HEK293T (cell line): ENCODE results near the gene HS1BP3.

Source experiments
- CTCF ChIA-PET: fragments of 350-600 bp; formaldehyde crosslinking; extraction: SDS; loops from one replicate; lab custom pipeline; 2021; ENCODE audit warnings: antibody characterized with exemption, inconsistent platforms; lab: Yijun Ruan, JAX
- POLR2A ChIA-PET: fragments of 350-600 bp; formaldehyde crosslinking; extraction: SDS; loops from one replicate; lab custom pipeline; 2020; ENCODE audit warnings: antibody characterized with exemption, inconsistent platforms; lab: Yijun Ruan, JAX
- DNase-seq: peaks from one replicate; pipeline ENCODE4 v3.0.0; 2012; ENCODE audit warnings: mixed read lengths; ENCODE audit errors: extremely low spot score
- ARNT ChIP-seq: fragments of 450-650 bp; IDR thresholded peaks from 2 replicates; pipeline ENCODE4 v1.6.1; 2017; ENCODE audit warnings: mild to moderate bottlenecking
- BHLHE40 ChIP-seq: fragments of 450-650 bp; IDR thresholded peaks from 2 replicates; pipeline ENCODE4 v1.6.1; 2016; ENCODE audit warnings: mild to moderate bottlenecking, moderate library complexity, borderline replicate concordance
- CTBP1 ChIP-seq: fragments of 450-650 bp; IDR thresholded peaks from 2 replicates; pipeline ENCODE4 v1.6.1; 2016; ENCODE audit warnings: borderline replicate concordance
- ELF4 ChIP-seq: fragments of 450-650 bp; IDR thresholded peaks from 2 replicates; pipeline ENCODE4 v1.6.1; 2017; ENCODE audit warnings: antibody characterized with exemption
- FOXA1 ChIP-seq: fragments of 450-650 bp; IDR thresholded peaks from 2 replicates; pipeline ENCODE4 v1.6.1; 2016; ENCODE audit warnings: mild to moderate bottlenecking
- FOXK2 ChIP-seq: fragments of 450-650 bp; IDR thresholded peaks from 2 replicates; pipeline ENCODE4 v1.6.1; 2016; ENCODE audit warnings: mild to moderate bottlenecking
- FOXM1 ChIP-seq: fragments of 450-650 bp; IDR thresholded peaks from 2 replicates; pipeline ENCODE4 v1.6.1; 2017; ENCODE audit warnings: mild to moderate bottlenecking, borderline replicate concordance
- HDGF ChIP-seq: fragments of 450-650 bp; IDR thresholded peaks from 2 replicates; pipeline ENCODE4 v1.6.1; 2017; ENCODE audit warnings: antibody characterized with exemption, borderline replicate concordance
- L3MBTL2 ChIP-seq: fragments of 450-650 bp; conservative IDR thresholded peaks from 2 replicates; pipeline ENCODE4 v1.6.1; 2016; ENCODE audit warnings: mild to moderate bottlenecking
- LEF1 ChIP-seq: fragments of 450-650 bp; IDR thresholded peaks from 2 replicates; pipeline ENCODE4 v1.6.1; 2017; ENCODE audit warnings: mild to moderate bottlenecking, borderline replicate concordance
- NFRKB ChIP-seq: fragments of 450-650 bp; IDR thresholded peaks from 2 replicates; pipeline ENCODE4 v1.6.1; 2016; ENCODE audit warnings: mild to moderate bottlenecking, moderate library complexity
- SP1 ChIP-seq: fragments of 450-650 bp; IDR thresholded peaks from 2 replicates; pipeline ENCODE4 v1.6.1; 2017
- SUZ12 ChIP-seq: fragments of 450-650 bp; IDR thresholded peaks from 2 replicates; pipeline ENCODE4 v1.6.1; 2016; ENCODE audit warnings: mild to moderate bottlenecking
- TARDBP ChIP-seq: fragments of 450-650 bp; IDR thresholded peaks from 2 replicates; pipeline ENCODE4 v1.6.1; 2016
- ZNF384 ChIP-seq: fragments of 450-650 bp; IDR thresholded peaks from 2 replicates; pipeline ENCODE4 v1.6.1; 2016
- TF ChIP-seq, protein P1 (sequence below): fragments of 450-650 bp; IDR thresholded peaks from 2 replicates; pipeline ENCODE4 v1.6.1; 2016

Gene HS1BP3

DNA sequence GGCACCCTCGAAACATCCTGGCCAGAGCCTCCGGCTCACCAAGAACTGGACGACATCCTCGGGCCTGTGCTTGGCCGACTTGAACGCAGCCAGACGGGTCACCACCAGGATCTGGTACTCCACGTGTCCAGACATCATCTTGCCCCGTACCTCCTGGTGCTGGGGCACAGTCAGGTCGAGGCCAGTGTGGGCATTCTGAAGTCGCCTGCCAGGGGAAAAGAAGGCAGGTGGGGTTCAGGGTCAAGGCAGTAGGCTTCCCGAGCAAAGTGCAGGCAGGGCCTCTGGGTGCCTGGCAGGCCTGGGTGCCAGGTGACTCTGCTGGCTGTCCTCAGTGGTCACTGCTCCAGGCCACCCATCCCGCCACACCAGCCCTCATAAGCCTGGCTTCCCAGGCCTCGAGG is 5.6 kb downstream of the HS1BP3 start:
- POLR2A ChIA-PET = interaction anchor here (9.0 kb wide), 1 partner anchor 197 kb away, joined by 99 read pairs; the partner anchor contains the start of gene RHOB
- TF ChIP-seq, protein P1, sequence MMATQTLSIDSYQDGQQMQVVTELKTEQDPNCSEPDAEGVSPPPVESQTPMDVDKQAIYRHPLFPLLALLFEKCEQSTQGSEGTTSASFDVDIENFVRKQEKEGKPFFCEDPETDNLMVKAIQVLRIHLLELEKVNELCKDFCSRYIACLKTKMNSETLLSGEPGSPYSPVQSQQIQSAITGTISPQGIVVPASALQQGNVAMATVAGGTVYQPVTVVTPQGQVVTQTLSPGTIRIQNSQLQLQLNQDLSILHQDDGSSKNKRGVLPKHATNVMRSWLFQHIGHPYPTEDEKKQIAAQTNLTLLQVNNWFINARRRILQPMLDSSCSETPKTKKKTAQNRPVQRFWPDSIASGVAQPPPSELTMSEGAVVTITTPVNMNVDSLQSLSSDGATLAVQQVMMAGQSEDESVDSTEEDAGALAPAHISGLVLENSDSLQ = no peak
- TF ChIP-seq L3MBTL2 (no peak), CTBP1 (no peak), NFRKB (no peak), SP1 (no peak), ARNT (no peak), SUZ12 (no peak), BHLHE40 (no peak), TARDBP (no peak), FOXM1 (no peak), FOXK2 (no peak), LEF1 (no peak), ZNF384 (no peak), HDGF (no peak), FOXA1 (no peak), ELF4 (no peak)
- CTCF ChIA-PET = no interaction called here
- no peak for DNase-seq

DNA sequence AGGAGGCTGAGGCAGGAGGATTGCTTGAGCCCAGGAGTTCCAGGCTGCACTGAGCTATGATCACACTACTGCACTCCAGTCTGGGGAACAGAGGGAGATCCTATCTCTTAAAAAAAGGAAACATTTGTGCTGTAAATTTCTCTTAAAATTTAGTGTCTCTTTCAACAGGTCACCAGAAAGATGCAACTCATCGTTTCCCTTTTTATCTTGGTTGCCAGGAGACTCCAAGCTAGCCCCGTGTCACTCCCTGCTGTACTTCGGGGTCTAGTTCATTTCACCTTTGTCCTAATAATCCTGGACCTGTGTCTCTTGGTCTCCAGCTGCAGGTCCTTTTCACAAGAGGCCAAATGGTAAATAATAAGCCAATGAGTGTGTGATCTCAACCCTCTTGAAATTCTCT is 7.1 kb downstream of the HS1BP3 start:
- POLR2A ChIA-PET = interaction anchor here (9.0 kb wide), 1 partner anchor 196 kb away, joined by 99 read pairs; the partner anchor contains the start of gene RHOB
- no peak for DNase-seq
- CTCF ChIA-PET = interaction anchor here (0.7 to 2.7 kb wide), 8 partner anchors 7 to 264 kb away, joined by 4 to 20 read pairs (median 4); partner anchors contain the start of genes HS1BP3 and RHOB
- TF ChIP-seq TARDBP (no peak), NFRKB (no peak), FOXK2 (no peak), SP1 (no peak), L3MBTL2 (no peak), LEF1 (no peak), ELF4 (no peak), FOXM1 (no peak), ARNT (no peak), HDGF (no peak), CTBP1 (no peak), FOXA1 (no peak), SUZ12 (no peak), ZNF384 (no peak), BHLHE40 (no peak)
- TF ChIP-seq, protein P1 = no peak

- TF ChIP-seq L3MBTL2 (no peak), ARNT (no peak), FOXA1 (no peak), SP1 (no peak), BHLHE40 (no peak), HDGF (no peak), CTBP1 (no peak), ZNF384 (no peak), ELF4 (no peak), NFRKB (no peak), LEF1 (no peak), FOXK2 (no peak)
- TF ChIP-seq, protein P1 = no peak
- ChIA-PET POLR2A (interaction anchor here (9.0 kb wide), 1 partner anchor 195 kb away, joined by 99 read pairs; the partner anchor contains the start of gene RHOB), CTCF (interaction anchor here (0.8 to 2.8 kb wide), 18 partner anchors 8 to 780 kb away, joined by 3 to 20 read pairs (median 5); partner anchors contain the start of genes HS1BP3 and RHOB)
- no peak for DNase-seq
Measured at GRCh38 chr2:20643060-20643459, 7.8 kb downstream of the HS1BP3 start.

DNA sequence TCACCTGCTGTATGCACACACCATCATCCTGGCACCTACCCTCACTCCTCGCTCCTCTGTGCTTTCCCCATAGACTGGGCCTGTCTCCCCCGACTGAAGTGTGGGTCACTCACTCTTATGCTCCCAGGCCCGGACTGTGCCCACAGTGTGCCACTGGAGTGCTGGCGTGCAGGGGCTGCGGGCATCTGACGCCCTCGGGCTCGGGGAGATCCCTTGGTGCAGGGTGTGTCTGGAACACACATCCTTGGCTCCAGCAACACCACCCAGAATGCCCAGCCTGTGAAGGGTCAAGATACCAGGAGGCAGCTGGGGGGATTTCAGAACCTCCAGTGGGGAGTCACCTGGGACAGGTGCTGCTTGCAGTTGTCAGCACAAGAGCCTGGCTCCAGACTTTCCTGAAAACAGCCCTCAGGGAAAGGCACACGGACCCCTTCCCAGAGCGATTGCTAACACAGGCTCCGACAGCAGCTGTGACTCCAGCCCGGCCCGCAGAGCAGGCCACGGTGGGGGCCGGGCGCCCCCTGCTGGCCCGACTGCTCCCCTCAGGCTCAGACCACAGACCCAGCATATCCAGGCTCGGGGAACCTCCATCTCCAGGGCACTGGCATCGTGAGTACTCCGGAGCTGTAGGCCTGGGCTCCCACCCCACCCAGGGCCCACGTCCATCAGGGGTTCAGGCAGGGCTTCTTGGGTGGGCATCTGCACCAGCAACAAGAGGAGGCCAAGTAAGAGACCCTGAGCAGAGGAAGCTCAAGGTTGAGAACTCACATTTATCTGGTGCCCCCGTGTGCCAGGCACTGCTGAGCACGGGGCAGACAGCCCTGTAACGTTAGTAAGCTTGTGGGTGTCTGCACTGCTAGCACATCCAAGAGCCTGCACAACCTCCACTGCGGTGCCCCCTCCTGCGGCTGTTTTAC is 8.6 kb downstream of the HS1BP3 start:
- TF ChIP-seq NFRKB (no peak), SUZ12 (no peak), ARNT (no peak), FOXA1 (no peak), SP1 (no peak), LEF1 (no peak)
- TF ChIP-seq, protein P1 = no peak
- ChIA-PET POLR2A (interaction anchor here (1.7 to 9.0 kb wide), 2 partner anchors 8 to 194 kb away, joined by 6 to 99 read pairs; partner anchors contain the start of genes HS1BP3 and RHOB), CTCF (interaction anchor here (0.6 to 2.8 kb wide), 20 partner anchors 9 to 780 kb away, joined by 3 to 20 read pairs (median 6); partner anchors contain the start of genes HS1BP3 and RHOB)
- DNase-seq = peak; percentile 86
